SKM-1 (cell line): Measurements from ENCODE around the gene SLC6A19.

Experiments used
- DNase-seq: peaks from one replicate; lab custom pipeline; 2025; ENCODE audit not compliant: unreplicated experiment; lab: John Stamatoyannopoulos, UW

The SLC6A19 gene

GRCh38 chr5:1241509-1242080, 40.2 kb downstream of the SLC6A19 start:
- DNase-seq, result no peak

- DNase-seq, result no peak
Measured at GRCh38 chr5:1242733-1243486, 41.5 kb downstream of the SLC6A19 start.

GRCh38 chr5:1243487-1244130, 42.2 kb downstream of the SLC6A19 start:
- DNase-seq, result no peak

GRCh38 chr5:1244255-1244654, 42.9 kb downstream of the SLC6A19 start:
- DNase-seq, result no peak

GRCh38 chr5:1244976-1245375, 43.6 kb downstream of the SLC6A19 start:
- DNase-seq, result no peak

- DNase-seq, result no peak
Measured at GRCh38 chr5:1245905-1246576, 44.6 kb downstream of the SLC6A19 start.

- DNase-seq, result no peak
Measured at GRCh38 chr5:1246711-1247431, 45.5 kb downstream of the SLC6A19 start.

- no peak for DNase-seq
Measured at GRCh38 chr5:1247811-1248210, 46.4 kb downstream of the SLC6A19 start.

GRCh38 chr5:1249366-1250280, 48.2 kb downstream of the SLC6A19 start:
- DNase-seq, result no peak

- DNase-seq, result no peak
Measured at GRCh38 chr5:1251678-1252580, 50.5 kb downstream of the SLC6A19 start.

GRCh38 chr5:1252681-1253080, 51.3 kb downstream of the SLC6A19 start:
- DNase-seq, result no peak

- no peak for DNase-seq
Measured at GRCh38 chr5:1253456-1254105, 52.2 kb downstream of the SLC6A19 start.

- no peak for DNase-seq
Measured at GRCh38 chr5:1254196-1254595, 52.8 kb downstream of the SLC6A19 start.

GRCh38 chr5:1255081-1255561, 53.7 kb downstream of the SLC6A19 start:
- DNase-seq, result no peak

- DNase-seq, result no peak
Measured at GRCh38 chr5:1256776-1257175, 55.4 kb downstream of the SLC6A19 start.

- DNase-seq, result no peak
Measured at GRCh38 chr5:1257363-1257762, 56.0 kb downstream of the SLC6A19 start.

GRCh38 chr5:1257841-1258240, 56.4 kb downstream of the SLC6A19 start:
- no peak for DNase-seq

- no peak for DNase-seq
Measured at GRCh38 chr5:1259806-1260480, 58.5 kb downstream of the SLC6A19 start.
